OCI-LY3 (cell line): ENCODE measurements around the gene IPO9.

Experiments used
- H2AFZ ChIP-seq: fragments of 200-600, 300-600 bp; shearing (Covaris generic); 2 replicates; pipeline ENCODE4 v1.6.0; 2014; ENCODE audit warnings: antibody characterized with exemption, low read depth, low read length
- H3K27ac ChIP-seq: fragments of 200-600, 300-600 bp; sonication (generic); 2 replicates; pipeline ENCODE4 v1.5.1; 2014; ENCODE audit warnings: mild to moderate bottlenecking, low read length, moderate library complexity, mixed read lengths
- H3K27me3 ChIP-seq: fragments of 200-600, 300-600 bp; sonication (generic); 2 replicates; pipeline ENCODE4 v1.6.1; 2014; ENCODE audit warnings: low read depth, low read length, mixed read lengths
- H3K36me3 ChIP-seq: fragments of 200-600, 300-600 bp; sonication (generic); replicated peaks from 2 replicates; pipeline ENCODE3; 2014; ENCODE audit warnings: low read depth, low read length, mixed read lengths
- H3K4me1 ChIP-seq: fragments of 300-600, 200-600 bp; sonication (generic); 2 replicates; pipeline ENCODE4 v1.6.1; 2014; ENCODE audit warnings: low read length, mixed read lengths
- H3K4me2 ChIP-seq: fragments of 200-600, 300-600 bp; sonication (generic); 2 replicates; pipeline ENCODE4 v1.6.1; 2014; ENCODE audit warnings: low read length, mixed read lengths
- H3K4me3 ChIP-seq: fragments of 300-600, 200-600 bp; sonication (generic); 2 replicates; pipeline ENCODE4 v1.5.1; 2014; ENCODE audit warnings: antibody characterized with exemption, mild to moderate bottlenecking, low read length, moderate library complexity
- H3K79me2 ChIP-seq: fragments of 300-600, 200-600 bp; shearing (Covaris generic); 2 replicates; pipeline ENCODE4 v1.6.1; 2014; ENCODE audit warnings: mild to moderate bottlenecking, low read length, mixed read lengths
- H3K9ac ChIP-seq: fragments of 300-600, 200-600 bp; shearing (Covaris generic); 2 replicates; pipeline ENCODE4 v1.6.0; 2014; ENCODE audit warnings: mild to moderate bottlenecking, low read length, moderate library complexity
- H3K9me3 ChIP-seq: fragments of 200-600, 300-600 bp; shearing (Covaris generic); 2 replicates; pipeline ENCODE4 v1.6.1; 2014; ENCODE audit warnings: low read length, mixed read lengths; ENCODE audit not compliant: insufficient read depth
- H4K20me1 ChIP-seq: fragments of 200-600, 300-600 bp; sonication (generic); 2 replicates; pipeline ENCODE4 v1.6.1; 2016; ENCODE audit warnings: low read length, mixed read lengths; ENCODE audit not compliant: insufficient read depth
- CTCF ChIP-seq: fragments of 200-600, 300-600 bp; sonication (generic); IDR thresholded peaks from 2 replicates; pipeline ENCODE4 v1.5.1; 2014; ENCODE audit warnings: antibody characterized with exemption, low read length, low read depth
- EZH2phosphoT487 ChIP-seq: fragments of 200-600 bp; shearing (Covaris generic); IDR thresholded peaks from 2 replicates; pipeline ENCODE4 v1.6.1; 2018; ENCODE audit warnings: antibody characterized with exemption, mixed run types, low read depth

The IPO9 gene

GRCh38 chr1:201928266-201928665 lies 99.3 kb downstream of the IPO9 start:
- peaks cover 32% of the 10 kb centered on the region for H3K27me3 ChIP-seq
- no peak overlapping the region for H3K4me3 ChIP-seq
- no peaks in the 10 kb centered on the region for H4K20me1 ChIP-seq
- H3K4me2 ChIP-seq: no peak overlapping the region
- no peaks in the 10 kb centered on the region for H3K4me1 ChIP-seq
- no peaks in the 10 kb centered on the region for H3K36me3 ChIP-seq
- H3K9me3 ChIP-seq: no peaks in the 10 kb centered on the region
- H2AFZ ChIP-seq: no peak overlapping the region
- no peak overlapping the region for H3K27ac ChIP-seq
- H3K79me2 ChIP-seq: no peaks in the 10 kb centered on the region
- H3K9ac ChIP-seq: no peak overlapping the region
- TF ChIP-seq CTCF (no peak), EZH2phosphoT487 (no peak)

GRCh38 chr1:201930137-201930536 lies 101.2 kb downstream of the IPO9 start:
- no peak overlapping the region for H3K4me3 ChIP-seq
- no peak overlapping the region for H3K4me2 ChIP-seq
- no peaks in the 10 kb centered on the region for H3K9me3 ChIP-seq
- no peaks in the 10 kb centered on the region for H3K79me2 ChIP-seq
- H3K27me3 ChIP-seq: peaks cover 46% of the 10 kb centered on the region
- H3K27ac ChIP-seq: no peak overlapping the region
- no peaks in the 10 kb centered on the region for H3K4me1 ChIP-seq
- no peaks in the 10 kb centered on the region for H4K20me1 ChIP-seq
- no peaks in the 10 kb centered on the region for H3K36me3 ChIP-seq
- no peak overlapping the region for H2AFZ ChIP-seq
- H3K9ac ChIP-seq: no peak overlapping the region
- no peak for TF ChIP-seq CTCF
- no peak for TF ChIP-seq EZH2phosphoT487

- Histone ChIP-seq H3K4me1 (no peaks in the 10 kb centered on the region), H3K36me3 (no peaks in the 10 kb centered on the region), H3K27me3 (peaks cover 46% of the 10 kb centered on the region), H3K9ac (no peak overlapping the region), H3K9me3 (no peaks in the 10 kb centered on the region), H3K4me2 (no peak overlapping the region), H3K27ac (no peak overlapping the region), H4K20me1 (no peaks in the 10 kb centered on the region), H3K4me3 (no peak overlapping the region), H3K79me2 (no peaks in the 10 kb centered on the region), H2AFZ (no peak overlapping the region)
- no peak for TF ChIP-seq EZH2phosphoT487
Observed at GRCh38 chr1:201930803-201931202, 101.8 kb downstream of the IPO9 start.
